HCT116 (cell line): ENCODE measurements around the gene UBE2O. TPM values are rescaled to one million over a fixed set of nuclear protein-coding genes. Genes with fewer than 3 reads are reported as not detected.

Experiments used
- ATAC-seq: fragments of 200-7000 bp; cut with Tn5 transposase; 2 replicates; pipeline ENCODE4 v1.9.1; 2020; ENCODE audit warnings: mild to moderate bottlenecking, moderate library complexity
- BruUV-seq: library from RNA; stranded (reverse); fragments of 400-500 nt; replicated peaks from 2 replicates; lab custom pipeline; 2021; lab: Mats Ljungman, UMichigan
- CTCF ChIA-PET: fragments of 300-600 bp; sonication (Branson Sonifier 250); formaldehyde crosslinking; loops from one replicate; lab custom pipeline; 2021; ENCODE audit warnings: antibody characterized with exemption; lab: Charles Lee
- POLR2A ChIA-PET: fragments of 300-600, 350-600 bp; sonication (Branson Sonifier 250); formaldehyde crosslinking; loops from one replicate; lab custom pipeline; 2021; ENCODE audit warnings: antibody characterized with exemption; lab: Charles Lee
- RAD21 ChIA-PET, 2 experiments: fragments of 300-600 bp; sonication (Branson Sonifier 250); formaldehyde crosslinking; loops; one replicate each; lab custom pipeline; 2023; ENCODE audit warnings: low total read pairs in 2 of 2; ENCODE audit not compliant: uncharacterized antibody in 2 of 2, unreplicated experiment in 2 of 2, low non-redundant PET in 1 of 2; lab: Charles Lee
- DNase-seq: peaks from one replicate; pipeline ENCODE4 v3.0.0-alpha.2; 2010; ENCODE audit warnings: low read depth, low spot score
- H2AFZ ChIP-seq: fragments of 200-600 bp; shearing (Covaris generic), sonication (generic); 2 replicates; pipeline ENCODE4 v1.6.1; 2017; ENCODE audit warnings: low read depth, mixed run types, mixed read lengths, antibody characterized with exemption, low read length; ENCODE audit not compliant: poor library complexity, severe bottlenecking
- H3K27ac ChIP-seq: 2 replicates; pipeline ENCODE4 v1.5.1; 2012; ENCODE audit warnings: low read depth, low read length
- H3K27me3 ChIP-seq: fragments of 200-600 bp; sonication (generic); 2 replicates; pipeline ENCODE4 v1.6.1; 2016; ENCODE audit warnings: mixed run types, low read length, mixed read lengths; ENCODE audit not compliant: insufficient read depth
- H3K36me3 ChIP-seq, 2 experiments: fragments of 200-500 bp in 1 of 2; fragments of 200-600 bp in 1 of 2; sonication (Bioruptor generic) in 1 of 2; sonication (generic) in 1 of 2; 2 replicates each; pipeline versions ENCODE4 v1.5.1 to v1.6.1; 2014 to 2016; ENCODE audit warnings: low read length in 2 of 2, inconsistent platforms in 1 of 2, mixed read lengths in 1 of 2, mixed run types in 1 of 2; ENCODE audit not compliant: insufficient read depth in 2 of 2, control insufficient read depth in 1 of 2
- H3K4me1 ChIP-seq, 2 experiments: fragments of 200-600 bp in 1 of 2; sonication (generic) in 1 of 2; 2 replicates each; pipeline versions ENCODE4 v1.5.1 to v1.6.1; 2012 to 2017; ENCODE audit warnings: low read length in 2 of 2, inconsistent platforms in 1 of 2, mild to moderate bottlenecking in 1 of 2, mixed read lengths in 1 of 2, mixed run types in 1 of 2, moderate library complexity in 1 of 2; ENCODE audit not compliant: insufficient read depth in 2 of 2, control insufficient read depth in 1 of 2
- H3K4me2 ChIP-seq: fragments of 200-600 bp; sonication (generic); 2 replicates; pipeline ENCODE4 v1.6.1; 2017; ENCODE audit warnings: mixed run types, low read length, mixed read lengths
- H3K4me3 ChIP-seq, 2 experiments: fragments of 200-600 bp in 1 of 2; sonication (generic) in 1 of 2; replicated peaks in 1 of 2; 2 replicates each; pipeline ENCODE4 v1.5.1; 2011 to 2016; ENCODE audit warnings: low read length in 2 of 2, control low read depth in 1 of 2, low read depth in 1 of 2, mild to moderate bottlenecking in 1 of 2, mixed read lengths in 1 of 2, mixed run types in 1 of 2
- H3K79me2 ChIP-seq: fragments of 200-600 bp; sonication (generic); 2 replicates; pipeline ENCODE4 v1.6.1; 2017; ENCODE audit warnings: mild to moderate bottlenecking, mixed run types, low read length, moderate library complexity, mixed read lengths; ENCODE audit not compliant: insufficient read depth
- H3K9ac ChIP-seq: fragments of 200-600 bp; sonication (generic); 2 replicates; pipeline ENCODE4 v1.6.1; 2016; ENCODE audit warnings: low read length, mixed read lengths
- H3K9me2 ChIP-seq: fragments of 200-600 bp; sonication (generic), shearing (Covaris generic); 2 replicates; pipeline ENCODE4 v1.6.1; 2017; ENCODE audit warnings: mixed run types, mild to moderate bottlenecking, moderate library complexity; ENCODE audit not compliant: insufficient read depth
- H3K9me3 ChIP-seq, 2 experiments: fragments of 200-500 bp in 1 of 2; fragments of 200-600 bp in 1 of 2; sonication (Bioruptor generic) in 1 of 2; sonication (generic) in 1 of 2; 2 replicates each; pipeline ENCODE4 v1.6.1; 2014 to 2017; ENCODE audit warnings: low read length in 2 of 2, mixed read lengths in 2 of 2, inconsistent platforms in 1 of 2, low read depth in 1 of 2, mild to moderate bottlenecking in 1 of 2, mixed run types in 1 of 2, moderate library complexity in 1 of 2; ENCODE audit not compliant: control insufficient read depth in 1 of 2, insufficient read depth in 1 of 2
- H4K20me1 ChIP-seq: fragments of 200-600 bp; sonication (generic), shearing (Covaris generic); 2 replicates; pipeline ENCODE4 v1.6.1; 2017; ENCODE audit warnings: mixed run types, mild to moderate bottlenecking, moderate library complexity; ENCODE audit not compliant: insufficient read depth
- ATF3 ChIP-seq: IDR thresholded peaks from 2 replicates; pipeline ENCODE4 v1.6.1; 2012
- CBX3 ChIP-seq: IDR thresholded peaks from 2 replicates; pipeline ENCODE4 v1.6.1; 2012; ENCODE audit warnings: low read depth
- CEBPB ChIP-seq: IDR thresholded peaks from 2 replicates; pipeline ENCODE4 v1.6.1; 2012; ENCODE audit warnings: low read depth
- EGR1 ChIP-seq: IDR thresholded peaks from 2 replicates; pipeline ENCODE4 v1.6.1; 2012; ENCODE audit warnings: low read depth
- ELF1 ChIP-seq: IDR thresholded peaks from 2 replicates; pipeline ENCODE4 v1.6.1; 2012; ENCODE audit warnings: low read depth, borderline replicate concordance
- EZH2phosphoT487 ChIP-seq: fragments of 200-600 bp; IDR thresholded peaks from 2 replicates; pipeline ENCODE4 v1.6.1; 2018; ENCODE audit warnings: antibody characterized with exemption, borderline replicate concordance
- FOSL1 ChIP-seq: IDR thresholded peaks from 2 replicates; pipeline ENCODE4 v1.6.1; 2012; ENCODE audit warnings: low read depth
- JUND ChIP-seq: IDR thresholded peaks from 2 replicates; pipeline ENCODE4 v1.6.1; 2012
- POLR2AphosphoS5 ChIP-seq: IDR thresholded peaks from 2 replicates; pipeline ENCODE4 v1.6.1; 2011; ENCODE audit warnings: mild to moderate bottlenecking, low read depth, low read length, moderate library complexity
- RAD21 ChIP-seq: IDR thresholded peaks from 2 replicates; pipeline ENCODE4 v1.6.1; 2012; ENCODE audit warnings: low read depth, mild to moderate bottlenecking
- REST ChIP-seq: IDR thresholded peaks from 2 replicates; pipeline ENCODE4 v1.6.1; 2012; ENCODE audit warnings: low read depth
- SIN3A ChIP-seq: IDR thresholded peaks from 2 replicates; pipeline ENCODE4 v1.6.1; 2012; ENCODE audit warnings: low read depth
- SRF ChIP-seq: IDR thresholded peaks from 2 replicates; pipeline ENCODE4 v1.6.1; 2012; ENCODE audit warnings: low read depth
- TCF7L2 ChIP-seq: IDR thresholded peaks from 2 replicates; pipeline ENCODE4 v1.7.0; 2011; ENCODE audit warnings: borderline replicate concordance, inconsistent platforms; ENCODE audit not compliant: insufficient read depth, insufficient read length; ENCODE audit errors: extremely low read depth
- YY1 ChIP-seq: IDR thresholded peaks from 2 replicates; pipeline ENCODE4 v1.6.1; 2011; ENCODE audit warnings: low read length, low read depth, moderate library complexity, mild to moderate bottlenecking; ENCODE audit not compliant: insufficient replicate concordance; ENCODE audit errors: extremely low read depth
- ZFX ChIP-seq: fragments of 450-650 bp; IDR thresholded peaks from 2 replicates; pipeline ENCODE4 v1.6.1; 2017
- intact Hi-C: fragments of 100-400 bp; cut with micrococcal nuclease; formaldehyde crosslinking; loops from 2 replicates; pipeline ENCODE4 v1.10.0; 2022
- total RNA-seq: library from RNA; stranded (reverse); gene quantifications from one replicate; pipeline ENCODE4 v1.2.1, GENCODE V29; 2021; ENCODE audit not compliant: unreplicated experiment
- TF ChIP-seq, protein P1 (sequence below): IDR thresholded peaks from 2 replicates; pipeline ENCODE4 v1.6.1; 2011; ENCODE audit warnings: mild to moderate bottlenecking, low read length, moderate library complexity; ENCODE audit not compliant: insufficient replicate concordance; ENCODE audit errors: extremely low read depth
- TF ChIP-seq, protein P2 (sequence below): IDR thresholded peaks from 2 replicates; pipeline ENCODE4 v1.6.1; 2012
- TF ChIP-seq, protein P3 (sequence below), 3 experiments: fragments of 200-600 bp in 1 of 3; sonication (generic) in 1 of 3; IDR thresholded peaks in 2 of 3; conservative IDR thresholded peaks in 1 of 3; 2 replicates each; pipeline ENCODE4 v1.5.1; 2012 to 2017; ENCODE audit warnings: low read depth in 2 of 3, low read length in 2 of 3, antibody characterized with exemption in 1 of 3, borderline replicate concordance in 1 of 3, control low read depth in 1 of 3, mild to moderate bottlenecking in 1 of 3, mixed read lengths in 1 of 3, mixed run types in 1 of 3, moderate library complexity in 1 of 3; ENCODE audit not compliant: insufficient read depth in 1 of 3

The UBE2O gene
- total RNA-seq, 1 experiment from 2014 or later = 59.1 TPM

- Histone ChIP-seq H3K27ac (peak overlapping the region; percentile 89), H3K4me3 (peak overlapping the region; percentile 93 to 99), H3K9me2 (no peaks in the 10 kb centered on the region), H3K9ac (peak overlapping the region; percentile 87), H3K36me3 (no peaks in the 10 kb centered on the region), H2AFZ (peak overlapping the region; percentile 92), H3K79me2 (peaks cover 41% of the 10 kb centered on the region), H4K20me1 (peaks cover 4% of the 10 kb centered on the region; the same call in 1 of the 2 replicates), H3K4me2 (peak overlapping the region; percentile 82), H3K9me3 (no peaks in the 10 kb centered on the region), H3K4me1 (peaks cover 0 to 23% of the 10 kb centered on the region in 2 experiments; a peak in 2 of 4 replicates), H3K27me3 (no peaks in the 10 kb centered on the region)
- CTCF ChIA-PET = interaction anchor here (1.1 to 2.4 kb wide), 10 partner anchors 9 to 328 kb away, joined by 3 to 22 read pairs (median 4); no protein-coding TSS in a partner anchor
- ATAC-seq = peak; percentile 43
- intact Hi-C loops = loop anchor here (5.0 kb wide), 1 partner anchor 34 kb away; no protein-coding TSS in a partner anchor
- RAD21 ChIA-PET = interaction anchor here in 1 of 2 experiments (0.6 kb wide), 1 partner anchor 16 kb away, joined by 3 read pairs; no protein-coding TSS in a partner anchor
- POLR2A ChIA-PET = interaction anchor here (1.1 to 2.2 kb wide), 7 partner anchors 8 to 148 kb away, joined by 3 to 26 read pairs (median 5); partner anchors contain the start of gene RHBDF2
- DNase-seq = no peak
- no TSS peak for BruUV-seq
- no peak; the same call in 1 of the 2 replicates for TF ChIP-seq SIN3A
- no peak for TF ChIP-seq FOSL1
- no peak for TF ChIP-seq RAD21
- TF ChIP-seq REST = no peak
- TF ChIP-seq CEBPB = no peak
- no peak for TF ChIP-seq SRF
- TF ChIP-seq YY1 = no peak
- no peak for TF ChIP-seq POLR2AphosphoS5
- TF ChIP-seq, protein P1, sequence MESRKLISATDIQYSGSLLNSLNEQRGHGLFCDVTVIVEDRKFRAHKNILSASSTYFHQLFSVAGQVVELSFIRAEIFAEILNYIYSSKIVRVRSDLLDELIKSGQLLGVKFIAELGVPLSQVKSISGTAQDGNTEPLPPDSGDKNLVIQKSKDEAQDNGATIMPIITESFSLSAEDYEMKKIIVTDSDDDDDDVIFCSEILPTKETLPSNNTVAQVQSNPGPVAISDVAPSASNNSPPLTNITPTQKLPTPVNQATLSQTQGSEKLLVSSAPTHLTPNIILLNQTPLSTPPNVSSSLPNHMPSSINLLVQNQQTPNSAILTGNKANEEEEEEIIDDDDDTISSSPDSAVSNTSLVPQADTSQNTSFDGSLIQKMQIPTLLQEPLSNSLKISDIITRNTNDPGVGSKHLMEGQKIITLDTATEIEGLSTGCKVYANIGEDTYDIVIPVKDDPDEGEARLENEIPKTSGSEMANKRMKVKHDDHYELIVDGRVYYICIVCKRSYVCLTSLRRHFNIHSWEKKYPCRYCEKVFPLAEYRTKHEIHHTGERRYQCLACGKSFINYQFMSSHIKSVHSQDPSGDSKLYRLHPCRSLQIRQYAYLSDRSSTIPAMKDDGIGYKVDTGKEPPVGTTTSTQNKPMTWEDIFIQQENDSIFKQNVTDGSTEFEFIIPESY = no peak
- no peak for TF ChIP-seq ZFX
- TF ChIP-seq, protein P2, sequence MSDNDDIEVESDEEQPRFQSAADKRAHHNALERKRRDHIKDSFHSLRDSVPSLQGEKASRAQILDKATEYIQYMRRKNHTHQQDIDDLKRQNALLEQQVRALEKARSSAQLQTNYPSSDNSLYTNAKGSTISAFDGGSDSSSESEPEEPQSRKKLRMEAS = no peak; the same call in 1 of the 2 replicates
- TF ChIP-seq, protein P3, sequence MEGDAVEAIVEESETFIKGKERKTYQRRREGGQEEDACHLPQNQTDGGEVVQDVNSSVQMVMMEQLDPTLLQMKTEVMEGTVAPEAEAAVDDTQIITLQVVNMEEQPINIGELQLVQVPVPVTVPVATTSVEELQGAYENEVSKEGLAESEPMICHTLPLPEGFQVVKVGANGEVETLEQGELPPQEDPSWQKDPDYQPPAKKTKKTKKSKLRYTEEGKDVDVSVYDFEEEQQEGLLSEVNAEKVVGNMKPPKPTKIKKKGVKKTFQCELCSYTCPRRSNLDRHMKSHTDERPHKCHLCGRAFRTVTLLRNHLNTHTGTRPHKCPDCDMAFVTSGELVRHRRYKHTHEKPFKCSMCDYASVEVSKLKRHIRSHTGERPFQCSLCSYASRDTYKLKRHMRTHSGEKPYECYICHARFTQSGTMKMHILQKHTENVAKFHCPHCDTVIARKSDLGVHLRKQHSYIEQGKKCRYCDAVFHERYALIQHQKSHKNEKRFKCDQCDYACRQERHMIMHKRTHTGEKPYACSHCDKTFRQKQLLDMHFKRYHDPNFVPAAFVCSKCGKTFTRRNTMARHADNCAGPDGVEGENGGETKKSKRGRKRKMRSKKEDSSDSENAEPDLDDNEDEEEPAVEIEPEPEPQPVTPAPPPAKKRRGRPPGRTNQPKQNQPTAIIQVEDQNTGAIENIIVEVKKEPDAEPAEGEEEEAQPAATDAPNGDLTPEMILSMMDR (IDR thresholded peaks at IDR 0.05 in 2 of 3, conservative IDR thresholded peaks at IDR 0.05 in 1 of 3; ENCODE audit: borderline replicate concordance in 1 of 3, insufficient read depth in 1 of 3, low read depth in 2 of 3, low read length in 2 of 3) = no peak
- no peak for TF ChIP-seq EGR1
- TF ChIP-seq EZH2phosphoT487 = no peak
- TF ChIP-seq CBX3 = no peak
- TF ChIP-seq ATF3 = no peak
- TF ChIP-seq JUND = no peak
- no peak for TF ChIP-seq TCF7L2
- no peak for TF ChIP-seq ELF1
Measured at GRCh38 chr17:76353004-76353598, 99.9 kb downstream of the UBE2O start.
